HL-60 (cell line): ENCODE data around the gene MYOG.

Source experiments
- DNase-seq, 2 experiments: peaks; one replicate each; pipeline ENCODE4 v3.0.0-alpha.2; 2010 to 2020; ENCODE audit warnings: low read depth in 1 of 2, low spot score in 1 of 2
- H3K27ac ChIP-seq: fragments of 250-450 bp; sonication (Bioruptor Pico); replicated peaks from 2 replicates; pipeline ENCODE4 v1.5.1; 2020; ENCODE audit warnings: mild to moderate bottlenecking, moderate library complexity
- H3K27me3 ChIP-seq: fragments of 250-450 bp; sonication (Bioruptor Pico); 2 replicates; pipeline ENCODE4 v1.5.1; 2021; ENCODE audit warnings: mild to moderate bottlenecking, moderate library complexity; ENCODE audit not compliant: insufficient read depth, poor library complexity, severe bottlenecking
- H3K4me3 ChIP-seq: replicated peaks from 2 replicates; pipeline ENCODE4 v1.5.1; 2011; ENCODE audit warnings: mild to moderate bottlenecking, control low read depth, low read length; ENCODE audit not compliant: insufficient read depth
- GABPA ChIP-seq: IDR thresholded peaks from 2 replicates; pipeline ENCODE4 v1.6.1; 2012; ENCODE audit warnings: low read depth
- POLR2AphosphoS5 ChIP-seq: IDR thresholded peaks from 2 replicates; pipeline ENCODE4 v1.6.1; 2012; ENCODE audit warnings: low read depth
- SPI1 ChIP-seq: IDR thresholded peaks from 2 replicates; pipeline ENCODE4 v1.6.1; 2012; ENCODE audit warnings: low read depth, mild to moderate bottlenecking, borderline replicate concordance
- TF ChIP-seq, protein P1 (sequence below): IDR thresholded peaks from one replicate; pipeline ENCODE4 v1.5.1; 2011; ENCODE audit warnings: low read length, control low read depth, inconsistent platforms; ENCODE audit not compliant: insufficient read depth
- TF ChIP-seq, protein P2 (sequence below): IDR thresholded peaks from 2 replicates; pipeline ENCODE4 v1.6.1; 2012; ENCODE audit warnings: low read depth; ENCODE audit not compliant: insufficient replicate concordance

The MYOG gene

DNA sequence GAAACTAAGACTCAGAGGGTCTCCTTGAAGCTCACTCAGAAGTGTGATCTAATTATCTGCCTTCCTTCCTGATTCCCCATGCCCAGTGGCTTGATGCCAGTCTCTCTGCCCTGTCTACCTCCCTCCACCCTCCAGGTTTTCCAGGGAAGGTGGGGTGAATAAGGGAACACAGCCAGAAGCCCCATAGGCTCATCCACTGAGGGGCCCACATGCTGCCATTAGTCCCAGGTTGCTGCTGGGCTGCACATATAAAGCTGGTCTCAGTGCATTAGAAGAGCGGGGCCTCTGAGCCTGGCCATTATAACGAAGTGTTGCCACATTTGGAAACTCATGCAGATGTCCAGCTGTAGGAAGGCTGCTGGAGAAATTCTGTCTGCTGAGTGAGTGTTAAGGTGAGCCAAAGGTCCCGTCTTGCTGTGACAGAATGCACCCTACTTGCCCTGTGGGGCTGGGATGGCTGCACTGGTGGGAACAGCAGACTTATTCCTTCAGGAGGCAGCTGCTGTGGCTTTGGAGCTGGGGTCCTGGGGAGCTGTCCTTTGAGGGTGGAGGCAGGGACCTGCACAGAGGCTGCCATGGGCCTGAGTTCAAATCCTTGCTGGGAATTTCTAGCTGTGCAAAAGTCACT lies 44.7 kb upstream of the MYOG start:
- Histone ChIP-seq H3K4me3 (no peak overlapping the region), H3K27me3 (peaks cover 23% of the 10 kb centered on the region), H3K27ac (no peak overlapping the region)
- TF ChIP-seq SPI1 (no peak), GABPA (no peak), POLR2AphosphoS5 (no peak)
- TF ChIP-seq, protein P1, sequence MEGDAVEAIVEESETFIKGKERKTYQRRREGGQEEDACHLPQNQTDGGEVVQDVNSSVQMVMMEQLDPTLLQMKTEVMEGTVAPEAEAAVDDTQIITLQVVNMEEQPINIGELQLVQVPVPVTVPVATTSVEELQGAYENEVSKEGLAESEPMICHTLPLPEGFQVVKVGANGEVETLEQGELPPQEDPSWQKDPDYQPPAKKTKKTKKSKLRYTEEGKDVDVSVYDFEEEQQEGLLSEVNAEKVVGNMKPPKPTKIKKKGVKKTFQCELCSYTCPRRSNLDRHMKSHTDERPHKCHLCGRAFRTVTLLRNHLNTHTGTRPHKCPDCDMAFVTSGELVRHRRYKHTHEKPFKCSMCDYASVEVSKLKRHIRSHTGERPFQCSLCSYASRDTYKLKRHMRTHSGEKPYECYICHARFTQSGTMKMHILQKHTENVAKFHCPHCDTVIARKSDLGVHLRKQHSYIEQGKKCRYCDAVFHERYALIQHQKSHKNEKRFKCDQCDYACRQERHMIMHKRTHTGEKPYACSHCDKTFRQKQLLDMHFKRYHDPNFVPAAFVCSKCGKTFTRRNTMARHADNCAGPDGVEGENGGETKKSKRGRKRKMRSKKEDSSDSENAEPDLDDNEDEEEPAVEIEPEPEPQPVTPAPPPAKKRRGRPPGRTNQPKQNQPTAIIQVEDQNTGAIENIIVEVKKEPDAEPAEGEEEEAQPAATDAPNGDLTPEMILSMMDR: no peak
- TF ChIP-seq, protein P2, sequence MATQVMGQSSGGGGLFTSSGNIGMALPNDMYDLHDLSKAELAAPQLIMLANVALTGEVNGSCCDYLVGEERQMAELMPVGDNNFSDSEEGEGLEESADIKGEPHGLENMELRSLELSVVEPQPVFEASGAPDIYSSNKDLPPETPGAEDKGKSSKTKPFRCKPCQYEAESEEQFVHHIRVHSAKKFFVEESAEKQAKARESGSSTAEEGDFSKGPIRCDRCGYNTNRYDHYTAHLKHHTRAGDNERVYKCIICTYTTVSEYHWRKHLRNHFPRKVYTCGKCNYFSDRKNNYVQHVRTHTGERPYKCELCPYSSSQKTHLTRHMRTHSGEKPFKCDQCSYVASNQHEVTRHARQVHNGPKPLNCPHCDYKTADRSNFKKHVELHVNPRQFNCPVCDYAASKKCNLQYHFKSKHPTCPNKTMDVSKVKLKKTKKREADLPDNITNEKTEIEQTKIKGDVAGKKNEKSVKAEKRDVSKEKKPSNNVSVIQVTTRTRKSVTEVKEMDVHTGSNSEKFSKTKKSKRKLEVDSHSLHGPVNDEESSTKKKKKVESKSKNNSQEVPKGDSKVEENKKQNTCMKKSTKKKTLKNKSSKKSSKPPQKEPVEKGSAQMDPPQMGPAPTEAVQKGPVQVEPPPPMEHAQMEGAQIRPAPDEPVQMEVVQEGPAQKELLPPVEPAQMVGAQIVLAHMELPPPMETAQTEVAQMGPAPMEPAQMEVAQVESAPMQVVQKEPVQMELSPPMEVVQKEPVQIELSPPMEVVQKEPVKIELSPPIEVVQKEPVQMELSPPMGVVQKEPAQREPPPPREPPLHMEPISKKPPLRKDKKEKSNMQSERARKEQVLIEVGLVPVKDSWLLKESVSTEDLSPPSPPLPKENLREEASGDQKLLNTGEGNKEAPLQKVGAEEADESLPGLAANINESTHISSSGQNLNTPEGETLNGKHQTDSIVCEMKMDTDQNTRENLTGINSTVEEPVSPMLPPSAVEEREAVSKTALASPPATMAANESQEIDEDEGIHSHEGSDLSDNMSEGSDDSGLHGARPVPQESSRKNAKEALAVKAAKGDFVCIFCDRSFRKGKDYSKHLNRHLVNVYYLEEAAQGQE: no peak
- no peak for DNase-seq

DNA sequence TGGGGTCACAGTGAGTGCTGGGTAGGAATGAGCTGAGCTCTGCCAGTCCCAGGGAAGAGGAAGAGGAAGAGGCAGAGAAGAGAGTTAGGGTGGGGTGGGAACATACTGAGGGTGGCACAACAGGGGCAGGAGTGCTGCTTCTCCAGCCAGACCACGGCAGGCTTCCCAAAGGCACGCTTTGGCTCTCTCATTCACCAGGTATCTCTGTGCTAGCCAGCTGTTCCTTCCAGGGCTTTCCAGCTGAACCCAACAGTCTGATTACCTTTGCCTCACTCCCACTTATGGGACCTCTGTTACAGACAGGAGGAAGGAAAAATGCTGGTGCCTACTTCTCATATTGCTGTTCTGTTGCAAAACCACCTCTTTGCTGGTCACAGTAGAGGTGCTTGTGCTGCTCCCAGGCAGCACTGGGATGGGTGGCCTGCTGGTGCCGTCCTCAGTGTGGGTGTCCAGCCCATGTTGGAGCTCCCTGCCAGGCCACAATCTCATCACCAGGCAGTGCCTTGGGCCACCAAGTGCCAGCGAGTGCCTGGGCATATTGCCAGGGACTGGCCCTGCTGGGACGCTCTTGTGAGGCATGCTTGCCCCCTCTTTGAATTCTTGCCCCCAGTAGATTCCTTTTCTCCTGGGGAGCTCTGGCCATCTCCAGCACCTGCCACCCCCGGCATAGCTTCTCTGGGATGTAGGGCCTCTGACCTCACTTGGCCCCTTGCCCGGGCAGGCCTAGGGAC lies 43.9 kb upstream of the MYOG start:
- peak in 1 of 2 experiments; percentile 51 for DNase-seq

DNA sequence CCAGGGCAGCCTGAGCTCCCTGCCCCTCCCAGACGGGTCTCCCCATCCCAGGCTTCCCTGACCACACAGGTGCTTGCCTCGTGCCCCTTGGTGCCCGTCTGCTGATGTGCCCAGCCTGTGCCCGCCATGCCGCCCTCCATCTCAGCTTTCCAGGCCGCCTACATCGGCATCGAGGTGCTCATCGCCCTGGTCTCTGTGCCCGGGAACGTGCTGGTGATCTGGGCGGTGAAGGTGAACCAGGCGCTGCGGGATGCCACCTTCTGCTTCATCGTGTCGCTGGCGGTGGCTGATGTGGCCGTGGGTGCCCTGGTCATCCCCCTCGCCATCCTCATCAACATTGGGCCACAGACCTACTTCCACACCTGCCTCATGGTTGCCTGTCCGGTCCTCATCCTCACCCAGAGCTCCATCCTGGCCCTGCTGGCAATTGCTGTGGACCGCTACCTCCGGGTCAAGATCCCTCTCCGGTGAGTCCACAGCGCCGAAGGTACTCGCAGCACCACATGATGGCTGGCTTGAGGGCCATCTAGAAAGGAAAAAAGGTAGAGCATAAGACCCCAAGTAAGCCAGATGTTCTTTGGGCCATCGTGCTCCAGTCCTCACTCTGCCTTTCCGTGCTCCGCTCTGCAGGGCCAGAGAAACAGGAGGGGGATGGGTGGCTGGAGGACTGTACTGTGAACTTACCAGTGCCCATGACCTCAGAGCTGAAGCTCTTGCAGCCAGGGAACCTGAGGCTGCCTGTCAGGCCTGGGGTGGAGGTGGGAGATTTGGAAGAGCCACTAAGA lies 43.1 kb upstream of the MYOG start:
- DNase-seq: no peak
- TF ChIP-seq GABPA (no peak), SPI1 (no peak), POLR2AphosphoS5 (no peak)
- TF ChIP-seq, protein P1: no peak
- TF ChIP-seq, protein P2: no peak
- Histone ChIP-seq H3K27ac (no peak overlapping the region), H3K27me3 (peaks cover 25% of the 10 kb centered on the region), H3K4me3 (no peak overlapping the region)

More for the DNA sequence above, 43.9 kb upstream of the MYOG start:
- TF ChIP-seq, protein P2: no peak
- peak; percentile 10; the same call in 1 of the 2 replicates for TF ChIP-seq SPI1
- TF ChIP-seq GABPA: no peak
- no peak overlapping the region for H3K4me3 ChIP-seq
- peaks cover 23% of the 10 kb centered on the region for H3K27me3 ChIP-seq
- H3K27ac ChIP-seq: no peak overlapping the region
